Measurements from ENCODE around the gene ZDHHC14. TPM values are rescaled to one million over a fixed set of nuclear protein-coding genes. Genes with fewer than 3 reads are reported as not detected.

The ZDHHC14 gene
- total RNA-seq, 1 experiment from 2014 or later: 4.9 TPM

DNA sequence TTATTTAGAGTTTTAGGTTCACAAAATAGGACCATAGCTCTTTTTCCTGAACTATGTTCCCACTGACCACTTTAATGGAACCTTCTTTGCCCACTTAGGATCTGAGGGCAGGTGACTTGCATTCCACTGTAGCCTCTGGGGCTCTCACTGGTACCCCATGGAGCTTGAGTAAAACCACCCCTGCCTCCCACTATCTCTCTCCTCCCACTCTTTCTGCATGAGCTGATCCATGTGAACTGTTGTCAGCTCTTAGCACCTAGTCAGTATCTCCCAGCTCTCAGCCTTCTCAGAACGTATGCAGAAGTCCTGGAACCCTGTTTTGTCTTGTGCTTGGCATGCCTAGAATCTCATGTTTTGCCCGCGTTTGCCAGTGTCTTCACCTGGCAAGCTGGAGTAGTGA, 241.4 kb downstream of the ZDHHC14 start:
- ChIA-PET CTCF (no interaction called here), POLR2A (ENCODE audit: unreplicated experiment) (no interaction called here)
- H3K4me1 ChIP-seq (ENCODE audit: insufficient read depth, low read length): peaks cover 10% of the 10 kb centered on the region
- BruUV-seq (replicated peaks): no TSS peak
- DNase-seq (no peak), ATAC-seq (no peak)
- intact Hi-C loops (cut with micrococcal nuclease): no loop called here
- H4K20me1 ChIP-seq (ENCODE audit: low read length): no peaks in the 10 kb centered on the region
- no peaks in the 10 kb centered on the region for H3K27me3 ChIP-seq (ENCODE audit: low read length)
- no peak overlapping the region for H2AFZ ChIP-seq (ENCODE audit: low read length)
- TF ChIP-seq EZH2 (IDR thresholded peaks at IDR 0.05; ENCODE audit: low read length, unreplicated experiment): no peak
- TF ChIP-seq EZH2phosphoT487 (IDR thresholded peaks at IDR 0.05; ENCODE audit: borderline replicate concordance, low read length): no peak
- TF ChIP-seq, protein P1, sequence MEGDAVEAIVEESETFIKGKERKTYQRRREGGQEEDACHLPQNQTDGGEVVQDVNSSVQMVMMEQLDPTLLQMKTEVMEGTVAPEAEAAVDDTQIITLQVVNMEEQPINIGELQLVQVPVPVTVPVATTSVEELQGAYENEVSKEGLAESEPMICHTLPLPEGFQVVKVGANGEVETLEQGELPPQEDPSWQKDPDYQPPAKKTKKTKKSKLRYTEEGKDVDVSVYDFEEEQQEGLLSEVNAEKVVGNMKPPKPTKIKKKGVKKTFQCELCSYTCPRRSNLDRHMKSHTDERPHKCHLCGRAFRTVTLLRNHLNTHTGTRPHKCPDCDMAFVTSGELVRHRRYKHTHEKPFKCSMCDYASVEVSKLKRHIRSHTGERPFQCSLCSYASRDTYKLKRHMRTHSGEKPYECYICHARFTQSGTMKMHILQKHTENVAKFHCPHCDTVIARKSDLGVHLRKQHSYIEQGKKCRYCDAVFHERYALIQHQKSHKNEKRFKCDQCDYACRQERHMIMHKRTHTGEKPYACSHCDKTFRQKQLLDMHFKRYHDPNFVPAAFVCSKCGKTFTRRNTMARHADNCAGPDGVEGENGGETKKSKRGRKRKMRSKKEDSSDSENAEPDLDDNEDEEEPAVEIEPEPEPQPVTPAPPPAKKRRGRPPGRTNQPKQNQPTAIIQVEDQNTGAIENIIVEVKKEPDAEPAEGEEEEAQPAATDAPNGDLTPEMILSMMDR (conservative IDR thresholded peaks at IDR 0.05; ENCODE audit: low read depth, low read length): no peak
- no peak overlapping the region for H3K4me3 ChIP-seq (ENCODE audit: low read length)
- H3K4me2 ChIP-seq (ENCODE audit: low read length): no peak overlapping the region
- H3K9ac ChIP-seq (ENCODE audit: low read length): no peak overlapping the region
- no peaks in the 10 kb centered on the region for H3K36me3 ChIP-seq (ENCODE audit: low read depth, low read length)
- H3K79me2 ChIP-seq (ENCODE audit: low read length): no peaks in the 10 kb centered on the region
- no peak overlapping the region for H3K27ac ChIP-seq (ENCODE audit: low read length)
- no peaks in the 10 kb centered on the region for H3K9me2 ChIP-seq (replicated peaks; ENCODE audit: low read length)
- no peaks in the 10 kb centered on the region for H3K9me3 ChIP-seq (ENCODE audit: low read length)
- H3F3A ChIP-seq (ENCODE audit: low read length, unreplicated experiment): no peaks in the 10 kb centered on the region

DNA sequence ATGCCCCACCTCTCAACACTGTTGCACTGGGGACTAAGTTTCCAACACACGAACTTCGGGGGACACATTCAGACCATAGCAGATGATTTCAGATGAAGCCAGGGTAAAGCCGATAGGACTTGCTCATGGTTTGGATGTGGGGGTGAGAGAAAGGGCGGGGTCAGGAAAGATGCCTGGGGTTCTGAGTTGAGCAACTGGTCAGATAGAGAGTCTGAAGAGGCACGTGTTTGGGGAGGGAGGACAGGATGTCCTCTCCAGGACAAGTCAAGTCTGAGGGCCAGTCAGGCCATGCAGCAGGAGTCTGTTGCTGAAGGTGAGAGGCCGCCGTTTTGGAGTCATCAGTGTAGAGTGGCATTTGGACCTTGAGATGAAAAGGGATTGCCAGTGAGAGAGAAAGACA, 244.1 kb downstream of the ZDHHC14 start:
- no peaks in the 10 kb centered on the region for H3K9me3 ChIP-seq (ENCODE audit: low read length)
- H3K4me3 ChIP-seq (ENCODE audit: low read length): no peak overlapping the region
- no peaks in the 10 kb centered on the region for H3K79me2 ChIP-seq (ENCODE audit: low read length)
- H3F3A ChIP-seq (ENCODE audit: low read length, unreplicated experiment): no peaks in the 10 kb centered on the region
- no peak for ATAC-seq
- H3K9me2 ChIP-seq (replicated peaks; ENCODE audit: low read length): no peaks in the 10 kb centered on the region
- intact Hi-C loops (cut with micrococcal nuclease): no loop called here
- H3K27me3 ChIP-seq (ENCODE audit: low read length): no peaks in the 10 kb centered on the region
- ChIA-PET CTCF (no interaction called here), POLR2A (ENCODE audit: unreplicated experiment) (no interaction called here)
- no peak overlapping the region for H3K9ac ChIP-seq (ENCODE audit: low read length)
- H3K27ac ChIP-seq (ENCODE audit: low read length): no peak overlapping the region
- no peak for DNase-seq
- H4K20me1 ChIP-seq (ENCODE audit: low read length): no peaks in the 10 kb centered on the region
- BruUV-seq (replicated peaks): no TSS peak
- H3K36me3 ChIP-seq (ENCODE audit: low read depth, low read length): no peaks in the 10 kb centered on the region
- H3K4me1 ChIP-seq (ENCODE audit: insufficient read depth, low read length): peaks cover 10% of the 10 kb centered on the region
- no peak overlapping the region for H2AFZ ChIP-seq (ENCODE audit: low read length)
- TF ChIP-seq EZH2phosphoT487 (IDR thresholded peaks at IDR 0.05; ENCODE audit: borderline replicate concordance, low read length) (no peak), EZH2 (IDR thresholded peaks at IDR 0.05; ENCODE audit: low read length, unreplicated experiment) (no peak)
- TF ChIP-seq, protein P1 (conservative IDR thresholded peaks at IDR 0.05; ENCODE audit: low read depth, low read length): no peak
- H3K4me2 ChIP-seq (ENCODE audit: low read length): no peak overlapping the region

DNA sequence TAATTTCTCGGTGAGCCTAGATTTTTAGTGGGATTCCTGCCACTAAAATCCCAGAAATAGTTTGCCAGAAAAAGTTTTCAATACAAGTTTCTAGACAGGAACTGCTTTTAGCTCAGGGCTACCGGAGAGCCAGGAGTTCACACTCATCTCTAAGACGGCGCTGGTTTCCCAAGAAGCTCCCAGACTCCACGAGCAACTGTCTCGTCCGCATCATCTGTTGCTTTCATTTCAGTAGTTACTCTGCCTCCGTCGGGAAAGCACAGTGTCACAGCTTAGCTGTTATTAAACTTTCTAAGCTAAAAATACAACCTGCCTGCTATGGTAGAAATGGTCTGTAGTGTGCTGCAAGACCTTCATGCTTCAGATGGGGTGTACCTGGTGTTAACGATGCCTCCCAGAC, 244.8 kb downstream of the ZDHHC14 start:
- CTCF ChIA-PET: no interaction called here

More for the DNA sequence above, 244.8 kb downstream of the ZDHHC14 start:
- Histone ChIP-seq H3K36me3 (ENCODE audit: low read depth, low read length) (no peaks in the 10 kb centered on the region), H4K20me1 (ENCODE audit: low read length) (no peaks in the 10 kb centered on the region), H3K4me3 (ENCODE audit: low read length) (no peak overlapping the region), H3K9me2 (replicated peaks; ENCODE audit: low read length) (no peaks in the 10 kb centered on the region), H3K27ac (ENCODE audit: low read length) (no peak overlapping the region), H3F3A (ENCODE audit: low read length, unreplicated experiment) (no peaks in the 10 kb centered on the region), H3K4me2 (ENCODE audit: low read length) (no peak overlapping the region), H3K27me3 (ENCODE audit: low read length) (no peaks in the 10 kb centered on the region), H3K9ac (ENCODE audit: low read length) (no peak overlapping the region), H3K4me1 (ENCODE audit: insufficient read depth, low read length) (peaks cover 6% of the 10 kb centered on the region), H2AFZ (ENCODE audit: low read length) (no peak overlapping the region), H3K79me2 (ENCODE audit: low read length) (no peaks in the 10 kb centered on the region), H3K9me3 (ENCODE audit: low read length) (no peaks in the 10 kb centered on the region)
- DNase-seq (no peak), ATAC-seq (no peak)
- no TSS peak for BruUV-seq (replicated peaks)
- intact Hi-C loops (cut with micrococcal nuclease): no loop called here
- POLR2A ChIA-PET (ENCODE audit: unreplicated experiment): no interaction called here
- no peak for TF ChIP-seq EZH2 (IDR thresholded peaks at IDR 0.05; ENCODE audit: low read length, unreplicated experiment)
- no peak for TF ChIP-seq EZH2phosphoT487 (IDR thresholded peaks at IDR 0.05; ENCODE audit: borderline replicate concordance, low read length)
- TF ChIP-seq, protein P1 (conservative IDR thresholded peaks at IDR 0.05; ENCODE audit: low read depth, low read length): no peak

Measured in PC-3 (cell line).